H9 (cell line): Measurements from ENCODE around the gene CEP112. TPM values are rescaled to one million over a fixed set of nuclear protein-coding genes. Genes with fewer than 3 reads are reported as not detected.

Experiments used
- DNase-seq: peaks from one replicate; pipeline ENCODE4 v3.0.0-alpha.2; 2017
- H2AFZ ChIP-seq: one replicate; pipeline ENCODE4 v1.6.1; 2013; ENCODE audit warnings: mild to moderate bottlenecking, low read length, control low read depth, moderate library complexity
- H2AK5ac ChIP-seq: 2 replicates; pipeline ENCODE4 v1.6.1; 2013; ENCODE audit warnings: low read length, control low read depth, mixed read lengths; ENCODE audit not compliant: insufficient read length
- H2BK120ac ChIP-seq: one replicate; pipeline ENCODE4 v1.6.1; 2013; ENCODE audit warnings: low read depth, mild to moderate bottlenecking, low read length, control low read depth, inconsistent platforms; ENCODE audit not compliant: poor library complexity, severe bottlenecking
- H2BK12ac ChIP-seq: 2 replicates; pipeline ENCODE4 v1.6.1; 2013; ENCODE audit warnings: low read length, control low read depth, mixed read lengths, low read depth; ENCODE audit not compliant: insufficient read length
- H2BK15ac ChIP-seq: 2 replicates; pipeline ENCODE4 v1.6.1; 2013; ENCODE audit warnings: low read depth, low read length, control low read depth
- H2BK20ac ChIP-seq: one replicate; pipeline ENCODE4 v1.6.1; 2013; ENCODE audit warnings: low read depth, mild to moderate bottlenecking, low read length, control low read depth, inconsistent platforms; ENCODE audit not compliant: poor library complexity, severe bottlenecking
- H2BK5ac ChIP-seq: 2 replicates; pipeline ENCODE4 v1.6.1; 2013; ENCODE audit warnings: low read length, control low read depth, mixed read lengths; ENCODE audit not compliant: insufficient read length
- H3K14ac ChIP-seq: 2 replicates; pipeline ENCODE4 v1.6.1; 2013; ENCODE audit warnings: low read length, control low read depth; ENCODE audit not compliant: insufficient read depth
- H3K18ac ChIP-seq: 2 replicates; pipeline ENCODE4 v1.6.1; 2013; ENCODE audit warnings: low read depth, mild to moderate bottlenecking, mixed read lengths, low read length, control low read depth; ENCODE audit not compliant: insufficient read length
- H3K23ac ChIP-seq: 2 replicates; pipeline ENCODE4 v1.6.1; 2013; ENCODE audit warnings: low read length, control low read depth, mixed read lengths, low read depth; ENCODE audit not compliant: insufficient read length
- H3K23me2 ChIP-seq: 2 replicates; pipeline ENCODE4 v1.6.1; 2013; ENCODE audit warnings: low read depth, mild to moderate bottlenecking, mixed read lengths, low read length, control low read depth; ENCODE audit not compliant: insufficient read length, poor library complexity, severe bottlenecking
- H3K27ac ChIP-seq: 2 replicates; pipeline ENCODE4 v1.5.1; 2013; ENCODE audit warnings: low read length, control low read depth, mixed read lengths, low read depth; ENCODE audit not compliant: insufficient read length
- H3K27me3 ChIP-seq: 2 replicates; pipeline ENCODE4 v1.6.1; 2013; ENCODE audit warnings: low read length, control low read depth, inconsistent platforms; ENCODE audit not compliant: insufficient read depth
- H3K4ac ChIP-seq: 2 replicates; pipeline ENCODE4 v1.6.1; 2013; ENCODE audit warnings: low read depth, mild to moderate bottlenecking, control low read depth, inconsistent platforms, low read length, moderate library complexity
- H3K4me1 ChIP-seq: 2 replicates; pipeline ENCODE4 v1.6.1; 2013; ENCODE audit warnings: low read length, control low read depth, inconsistent platforms; ENCODE audit not compliant: insufficient read depth
- H3K4me2 ChIP-seq: 2 replicates; pipeline ENCODE4 v1.6.1; 2013; ENCODE audit warnings: low read length, control low read depth, mixed read lengths; ENCODE audit not compliant: insufficient read length, insufficient read depth
- H3K56ac ChIP-seq: 2 replicates; pipeline ENCODE4 v1.6.1; 2013; ENCODE audit warnings: low read depth, mild to moderate bottlenecking, mixed read lengths, low read length, control low read depth; ENCODE audit not compliant: insufficient read length
- H3K79me1 ChIP-seq: 2 replicates; pipeline ENCODE4 v1.6.1; 2013; ENCODE audit warnings: low read depth, mild to moderate bottlenecking, moderate library complexity, low read length, control low read depth, inconsistent platforms; ENCODE audit not compliant: insufficient read depth, poor library complexity, severe bottlenecking
- H3K79me2 ChIP-seq: 2 replicates; pipeline ENCODE4 v1.6.1; 2013; ENCODE audit warnings: low read length, control low read depth, inconsistent platforms; ENCODE audit not compliant: insufficient read depth
- H3K9ac ChIP-seq: 2 replicates; pipeline ENCODE4 v1.6.1; 2013; ENCODE audit warnings: low read length, control low read depth, mixed read lengths; ENCODE audit not compliant: insufficient read length; ENCODE audit errors: extremely low read depth
- H3K9me3 ChIP-seq: one replicate; pipeline ENCODE4 v1.6.1; 2013; ENCODE audit warnings: low read depth, low read length, inconsistent platforms; ENCODE audit not compliant: control insufficient read depth
- H3T11ph ChIP-seq: one replicate; pipeline ENCODE4 v1.6.1; 2013; ENCODE audit warnings: mild to moderate bottlenecking, low read length, control low read depth, inconsistent platforms
- H4K20me1 ChIP-seq: one replicate; pipeline ENCODE4 v1.6.1; 2013; ENCODE audit not compliant: control insufficient read depth, insufficient read length, insufficient read depth
- H4K5ac ChIP-seq: 2 replicates; pipeline ENCODE4 v1.6.1; 2013; ENCODE audit warnings: low read depth, mild to moderate bottlenecking, mixed read lengths, low read length, control low read depth; ENCODE audit not compliant: insufficient read length
- H4K8ac ChIP-seq: replicated peaks from 2 replicates; pipeline ENCODE4 v1.6.1; 2013; ENCODE audit warnings: low read length, control low read depth, mixed read lengths, low read depth; ENCODE audit not compliant: insufficient read length
- H4K91ac ChIP-seq: 2 replicates; pipeline ENCODE4 v1.6.1; 2013; ENCODE audit warnings: low read depth, mild to moderate bottlenecking, moderate library complexity, mixed read lengths, low read length, control low read depth; ENCODE audit not compliant: insufficient read length
- H3K27ac Mint-ChIP-seq, 3 experiments: 2 replicates in 2 of 3; 3 replicates in 1 of 3; pipeline ENCODE4 v1.8.0; 2020 to 2021; ENCODE audit warnings: mixed read lengths in 3 of 3, mild to moderate bottlenecking in 1 of 3, moderate library complexity in 1 of 3
- H3K27me3 Mint-ChIP-seq: 2 replicates; pipeline ENCODE4 v1.8.0; 2021; ENCODE audit warnings: low read depth, mild to moderate bottlenecking, moderate library complexity, mixed read lengths
- H3K36me3 Mint-ChIP-seq, 3 experiments: 2 replicates in 2 of 3; 3 replicates in 1 of 3; pipeline ENCODE4 v1.8.0; 2020 to 2021; ENCODE audit warnings: low read depth in 3 of 3, mixed read lengths in 3 of 3; ENCODE audit not compliant: insufficient read depth in 1 of 3
- H3K4me1 Mint-ChIP-seq, 2 experiments: 2 replicates each; pipeline ENCODE4 v1.8.0; 2020; ENCODE audit warnings: mixed read lengths in 2 of 2
- H3K4me3 Mint-ChIP-seq, 2 experiments: 2 replicates in 1 of 2; 3 replicates in 1 of 2; pipeline ENCODE4 v1.8.0; 2020 to 2021; ENCODE audit warnings: mild to moderate bottlenecking in 2 of 2, mixed read lengths in 2 of 2, moderate library complexity in 1 of 2
- H3K9me3 Mint-ChIP-seq, 2 experiments: 2 replicates in 1 of 2; 3 replicates in 1 of 2; pipeline ENCODE4 v1.8.0; 2020; ENCODE audit warnings: mild to moderate bottlenecking in 2 of 2, mixed read lengths in 2 of 2, moderate library complexity in 1 of 2
- CTCF ChIP-seq: fragments of 200-600 bp; sonication (generic); conservative IDR thresholded peaks from 3 replicates; pipeline ENCODE4 v1.8.0; 2021; ENCODE audit warnings: antibody characterized with exemption, mild to moderate bottlenecking
- WGBS: extraction: QIAGEN DNeasy Blood & Tissue Kit; methylation state at CpG from one replicate; pipeline ENCODE4 v1.1.7; 2013; ENCODE audit warnings: missing lambda C conversion rate, low lambda C conversion rate, mixed read lengths; ENCODE audit not compliant: insufficient read length; ENCODE audit errors: extremely low coverage; 5-methylcytosine and 5-hydroxymethylcytosine counted together
- total RNA-seq: library from RNA; stranded (reverse); gene quantifications from 2 replicates; pipeline ENCODE4 v1.2.1, GENCODE V29; 2021

The CEP112 gene
- total RNA-seq, 1 experiment from 2014 or later, result 5.4 TPM

DNA sequence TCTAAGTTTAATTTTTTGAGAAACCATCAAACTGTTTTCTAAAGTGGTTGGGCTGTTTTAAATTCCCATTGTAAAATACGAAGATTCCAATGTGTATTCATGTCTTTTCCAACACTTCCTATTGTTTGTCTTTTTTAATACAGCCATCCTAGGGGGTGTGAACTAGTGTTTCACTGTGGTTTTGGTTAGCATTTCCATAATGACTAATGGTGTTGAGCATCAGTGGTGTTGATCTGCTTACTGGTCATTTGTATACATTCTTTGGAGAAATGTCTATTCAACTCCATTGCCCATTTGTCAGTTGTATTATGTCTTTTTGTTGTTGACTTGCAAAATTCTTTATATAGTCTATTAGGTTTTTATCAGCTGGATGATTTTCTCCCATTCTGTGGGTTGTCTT lies 391.3 kb downstream of the CEP112 start:
- Histone ChIP-seq H2BK120ac (no peak overlapping the region), H3K18ac (no peak overlapping the region), H2BK5ac (no peak overlapping the region), H3K14ac (no peak overlapping the region), H3K23me2 (no peaks in the 10 kb centered on the region), H3K4ac (no peak overlapping the region), H3K27me3 (no peaks in the 10 kb centered on the region), H2BK20ac (no peak overlapping the region), H2BK15ac (no peak overlapping the region), H4K91ac (no peak overlapping the region), H4K5ac (no peak overlapping the region), H3T11ph (no peak overlapping the region), H3K4me1 (no peaks in the 10 kb centered on the region), H3K79me2 (no peaks in the 10 kb centered on the region), H3K27ac (no peak overlapping the region), H3K9ac (no peak overlapping the region), H2AFZ (no peak overlapping the region), H2BK12ac (no peak overlapping the region), H3K9me3 (no peaks in the 10 kb centered on the region), H2AK5ac (no peak overlapping the region), H3K79me1 (no peaks in the 10 kb centered on the region), H4K20me1 (no peaks in the 10 kb centered on the region), H4K8ac (no peak overlapping the region), H3K56ac (no peak overlapping the region), H3K23ac (no peak overlapping the region), H3K4me2 (no peak overlapping the region)
- no CpG with 5 or more reads among the region's 1 CpG for WGBS
- Mint-ChIP-seq H3K4me3 (no peak overlapping the region), H3K27ac (no peak overlapping the region), H3K36me3 (peaks cover 7 to 20% (median 7%) of the 10 kb centered on the region in 3 experiments), H3K27me3 (no peaks in the 10 kb centered on the region), H3K4me1 (peaks cover 0 to 2% of the 10 kb centered on the region in 2 experiments; a peak in 2 of 4 replicates), H3K9me3 (peaks cover 18 to 28% of the 10 kb centered on the region in 2 experiments)
- DNase-seq, result no peak
- no peak for TF ChIP-seq CTCF
